Measurements from ENCODE around the gene UMODL1.

GRCh38 chr21:42117967-42118780 is 47.1 kb downstream of the UMODL1 start:
- TF ChIP-seq CTCF (conservative IDR thresholded peaks at IDR 0.05) = no peak
- TF ChIP-seq EZH2 (IDR thresholded peaks at IDR 0.05; ENCODE audit: low read depth) = no peak
